Muscle of leg (tissue), 11 donors: ENCODE results near the gene LPIN1. TPM values are rescaled to one million over a fixed set of nuclear protein-coding genes. Genes with fewer than 3 reads are reported as not detected.

Experiments used
- DNase-seq: peaks from one replicate; pipeline ENCODE4 v3.0.0; 2013
- H3K27ac ChIP-seq: one replicate; pipeline ENCODE4 v1.5.1; 2013; ENCODE audit warnings: mild to moderate bottlenecking, low read length, control low read depth
- H3K27me3 ChIP-seq: one replicate; pipeline ENCODE4 v1.6.1; 2013; ENCODE audit warnings: low read length; ENCODE audit not compliant: control insufficient read depth, insufficient read depth
- H3K36me3 ChIP-seq: one replicate; pipeline ENCODE4 v1.6.1; 2013; ENCODE audit warnings: low read length; ENCODE audit not compliant: control insufficient read depth, insufficient read depth
- H3K4me1 ChIP-seq: one replicate; pipeline ENCODE4 v1.6.1; 2013; ENCODE audit warnings: low read length; ENCODE audit not compliant: control insufficient read depth, insufficient read depth
- H3K4me3 ChIP-seq: one replicate; pipeline ENCODE4 v1.5.1; 2013; ENCODE audit warnings: low read length, control low read depth
- H3K9me3 ChIP-seq: replicated peaks from 2 replicates; pipeline ENCODE4 v1.6.1; 2013; ENCODE audit warnings: low read depth, low read length; ENCODE audit not compliant: control insufficient read depth
- WGBS: methylation state at CpG from one replicate; pipeline ENCODE4 v1.1.5; 2013; ENCODE audit warnings: missing lambda C conversion rate; ENCODE audit not compliant: insufficient coverage; 5-methylcytosine and 5-hydroxymethylcytosine counted together
- polyA plus RNA-seq, 8 donors: library from polyadenylated mRNA; unstranded; fragments of 120-200 nt; gene quantifications; one replicate each; pipeline versions ENCODE4 v1.2.1 to v1.2.3, GENCODE V29; 2013; ENCODE audit warnings: inconsistent platforms in 1 of 8, low replicate concordance in 1 of 8; ENCODE audit not compliant: insufficient read length in 8 of 8, insufficient read depth in 1 of 8
- total RNA-seq: library from RNA; stranded (reverse); fragments of 120-200 nt; gene quantifications from one replicate; pipeline ENCODE4 v1.2.4, GENCODE V29; 2013

The LPIN1 gene
- total and polyA plus RNA-seq, 9 donors: 12.9 to 20.2 (median 16.0) TPM

GRCh38 chr2:11770531-11771188 lies 24.2 kb downstream of the LPIN1 start:
- no peak overlapping the region for H3K27ac ChIP-seq
- H3K27me3 ChIP-seq: no peaks in the 10 kb centered on the region
- H3K36me3 ChIP-seq: peaks cover 58% of the 10 kb centered on the region
- no peaks in the 10 kb centered on the region for H3K4me1 ChIP-seq
- no peaks in the 10 kb centered on the region for H3K9me3 ChIP-seq
- no CpG with 5 or more reads among the region's 6 CpGs for WGBS
- DNase-seq: no peak
- H3K4me3 ChIP-seq: no peak overlapping the region

GRCh38 chr2:11771971-11772615 lies 25.7 kb downstream of the LPIN1 start:
- WGBS: 84% methylated on average over 6 of the region's 8 CpGs
- no peak for DNase-seq
- Histone ChIP-seq H3K4me3 (no peak overlapping the region), H3K9me3 (no peaks in the 10 kb centered on the region), H3K4me1 (peaks cover 2% of the 10 kb centered on the region), H3K27me3 (no peaks in the 10 kb centered on the region), H3K36me3 (peaks cover 43% of the 10 kb centered on the region), H3K27ac (no peak overlapping the region)

- no peak overlapping the region for H3K27ac ChIP-seq
- peaks cover 6% of the 10 kb centered on the region for H3K4me1 ChIP-seq
- no peaks in the 10 kb centered on the region for H3K9me3 ChIP-seq
- 86% methylated on average over 5 of the region's 10 CpGs for WGBS
- H3K36me3 ChIP-seq: peaks cover 39% of the 10 kb centered on the region
- no peak overlapping the region for H3K4me3 ChIP-seq
- H3K27me3 ChIP-seq: no peaks in the 10 kb centered on the region
- DNase-seq: no peak
These were observed 26.7 kb downstream of the LPIN1 start for GRCh38 chr2:11773111-11773510.

- 67% methylated on average over 3 of the region's 7 CpGs for WGBS
- H3K27me3 ChIP-seq: no peaks in the 10 kb centered on the region
- H3K4me1 ChIP-seq: peaks cover 7% of the 10 kb centered on the region
- DNase-seq: no peak
- H3K4me3 ChIP-seq: no peak overlapping the region
- H3K27ac ChIP-seq: no peak overlapping the region
- H3K36me3 ChIP-seq: peaks cover 39% of the 10 kb centered on the region
- H3K9me3 ChIP-seq: no peaks in the 10 kb centered on the region
These were observed 27.5 kb downstream of the LPIN1 start for GRCh38 chr2:11773747-11774525.

- Histone ChIP-seq H3K9me3 (no peaks in the 10 kb centered on the region), H3K27me3 (no peaks in the 10 kb centered on the region), H3K4me3 (no peak overlapping the region), H3K4me1 (peaks cover 11% of the 10 kb centered on the region), H3K27ac (no peak overlapping the region), H3K36me3 (peaks cover 38% of the 10 kb centered on the region)
- 83% methylated on average over 3 of the region's 7 CpGs for WGBS
- no peak for DNase-seq
These were observed 28.2 kb downstream of the LPIN1 start for GRCh38 chr2:11774600-11774999.

GRCh38 chr2:11775384-11775783 lies 29.0 kb downstream of the LPIN1 start:
- Histone ChIP-seq H3K9me3 (no peaks in the 10 kb centered on the region), H3K4me1 (peaks cover 11% of the 10 kb centered on the region), H3K4me3 (no peak overlapping the region), H3K27ac (no peak overlapping the region), H3K27me3 (no peaks in the 10 kb centered on the region), H3K36me3 (peaks cover 36% of the 10 kb centered on the region)
- no peak for DNase-seq
- WGBS: 62% methylated on average over 2 of the region's 4 CpGs

GRCh38 chr2:11777066-11777782 lies 30.8 kb downstream of the LPIN1 start:
- WGBS: 61% methylated on average over 17 of the region's 24 CpGs
- Histone ChIP-seq H3K4me3 (no peak overlapping the region), H3K36me3 (peaks cover 33% of the 10 kb centered on the region), H3K9me3 (no peaks in the 10 kb centered on the region), H3K27me3 (no peaks in the 10 kb centered on the region), H3K27ac (no peak overlapping the region), H3K4me1 (peaks cover 11% of the 10 kb centered on the region)
- peak; percentile 43 for DNase-seq

- H3K27ac ChIP-seq: no peak overlapping the region
- H3K36me3 ChIP-seq: peaks cover 37% of the 10 kb centered on the region
- WGBS: 88% methylated on average over 13 of the region's 13 CpGs
These were observed 31.5 kb downstream of the LPIN1 start for GRCh38 chr2:11777886-11778415.

GRCh38 chr2:11778416-11778815 lies 32.0 kb downstream of the LPIN1 start:
- H3K27ac ChIP-seq: no peak overlapping the region
- H3K36me3 ChIP-seq: peaks cover 38% of the 10 kb centered on the region
- H3K9me3 ChIP-seq: no peaks in the 10 kb centered on the region
- H3K27me3 ChIP-seq: no peaks in the 10 kb centered on the region
- DNase-seq: no peak
- peaks cover 11% of the 10 kb centered on the region for H3K4me1 ChIP-seq
- 63% methylated on average over 2 of the region's 4 CpGs for WGBS
- H3K4me3 ChIP-seq: no peak overlapping the region

More at GRCh38 chr2:11777886-11778415, 31.5 kb downstream of the LPIN1 start:
- no peaks in the 10 kb centered on the region for H3K27me3 ChIP-seq
- H3K9me3 ChIP-seq: no peaks in the 10 kb centered on the region
- H3K4me3 ChIP-seq: no peak overlapping the region
- H3K4me1 ChIP-seq: peaks cover 11% of the 10 kb centered on the region
- DNase-seq: no peak
